Measurements from ENCODE around the gene PIBF1.

The PIBF1 gene

DNA sequence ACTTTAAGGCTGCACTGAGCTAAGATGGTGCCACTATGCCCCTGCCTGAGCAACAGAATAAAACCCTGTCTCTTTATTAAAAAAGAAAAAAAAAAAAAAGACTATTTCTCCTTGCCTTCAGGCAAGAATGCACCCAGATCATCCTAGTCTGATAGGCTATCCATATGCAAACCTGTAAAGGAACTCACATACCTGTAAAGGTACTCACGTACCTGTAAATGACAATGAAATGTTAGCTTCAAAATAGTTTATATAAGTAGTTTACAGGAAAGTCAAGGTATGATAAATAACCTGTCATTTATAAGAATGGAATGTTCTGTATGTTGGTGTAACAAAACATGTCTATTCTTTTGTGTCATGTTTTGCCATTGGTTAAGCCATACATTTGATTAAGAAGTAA is 86.3 kb downstream of the PIBF1 start:
- TF ChIP-seq TAF1 (IDR thresholded peaks at IDR 0.05; ENCODE audit: borderline replicate concordance, insufficient read depth, low read length), result no peak
- TF ChIP-seq FOXP2 (optimal IDR thresholded peaks at IDR 0.05; ENCODE audit: borderline replicate concordance, extremely low read depth, extremely low read length, insufficient read depth), result no peak
- TF ChIP-seq, protein P1, sequence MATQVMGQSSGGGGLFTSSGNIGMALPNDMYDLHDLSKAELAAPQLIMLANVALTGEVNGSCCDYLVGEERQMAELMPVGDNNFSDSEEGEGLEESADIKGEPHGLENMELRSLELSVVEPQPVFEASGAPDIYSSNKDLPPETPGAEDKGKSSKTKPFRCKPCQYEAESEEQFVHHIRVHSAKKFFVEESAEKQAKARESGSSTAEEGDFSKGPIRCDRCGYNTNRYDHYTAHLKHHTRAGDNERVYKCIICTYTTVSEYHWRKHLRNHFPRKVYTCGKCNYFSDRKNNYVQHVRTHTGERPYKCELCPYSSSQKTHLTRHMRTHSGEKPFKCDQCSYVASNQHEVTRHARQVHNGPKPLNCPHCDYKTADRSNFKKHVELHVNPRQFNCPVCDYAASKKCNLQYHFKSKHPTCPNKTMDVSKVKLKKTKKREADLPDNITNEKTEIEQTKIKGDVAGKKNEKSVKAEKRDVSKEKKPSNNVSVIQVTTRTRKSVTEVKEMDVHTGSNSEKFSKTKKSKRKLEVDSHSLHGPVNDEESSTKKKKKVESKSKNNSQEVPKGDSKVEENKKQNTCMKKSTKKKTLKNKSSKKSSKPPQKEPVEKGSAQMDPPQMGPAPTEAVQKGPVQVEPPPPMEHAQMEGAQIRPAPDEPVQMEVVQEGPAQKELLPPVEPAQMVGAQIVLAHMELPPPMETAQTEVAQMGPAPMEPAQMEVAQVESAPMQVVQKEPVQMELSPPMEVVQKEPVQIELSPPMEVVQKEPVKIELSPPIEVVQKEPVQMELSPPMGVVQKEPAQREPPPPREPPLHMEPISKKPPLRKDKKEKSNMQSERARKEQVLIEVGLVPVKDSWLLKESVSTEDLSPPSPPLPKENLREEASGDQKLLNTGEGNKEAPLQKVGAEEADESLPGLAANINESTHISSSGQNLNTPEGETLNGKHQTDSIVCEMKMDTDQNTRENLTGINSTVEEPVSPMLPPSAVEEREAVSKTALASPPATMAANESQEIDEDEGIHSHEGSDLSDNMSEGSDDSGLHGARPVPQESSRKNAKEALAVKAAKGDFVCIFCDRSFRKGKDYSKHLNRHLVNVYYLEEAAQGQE (IDR thresholded peaks at IDR 0.05; ENCODE audit: insufficient read depth in 1 of 2, low read depth in 2 of 2, low read length in 2 of 2), result no peak
- no peak for TF ChIP-seq SIN3A (IDR thresholded peaks at IDR 0.05; ENCODE audit: borderline replicate concordance, insufficient read depth, low read length)
- no peak for TF ChIP-seq POLR2AphosphoS5 (IDR thresholded peaks at IDR 0.05; ENCODE audit: low read depth, low read length)

DNA sequence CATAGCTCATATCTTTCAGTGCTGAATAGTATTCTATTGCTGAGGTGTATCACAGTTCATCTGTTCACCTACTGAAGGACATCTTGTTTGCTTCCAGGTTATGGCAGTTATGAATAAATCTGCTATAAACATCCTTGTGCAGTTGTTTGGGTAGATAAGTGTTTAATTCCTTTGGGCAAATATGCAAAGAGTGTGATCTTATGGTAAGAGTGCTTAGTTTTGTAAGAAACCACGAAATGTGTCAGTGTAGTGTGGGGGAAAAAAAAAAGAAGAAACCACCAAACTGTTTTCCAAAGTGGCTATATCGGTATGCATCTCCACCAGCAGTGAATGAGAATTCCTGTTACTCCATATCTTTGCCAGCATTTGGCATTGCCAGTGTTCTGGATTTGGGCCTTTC is 93.3 kb downstream of the PIBF1 start:
- TF ChIP-seq POLR2AphosphoS5 (IDR thresholded peaks at IDR 0.05; ENCODE audit: low read depth, low read length), result no peak

DNA sequence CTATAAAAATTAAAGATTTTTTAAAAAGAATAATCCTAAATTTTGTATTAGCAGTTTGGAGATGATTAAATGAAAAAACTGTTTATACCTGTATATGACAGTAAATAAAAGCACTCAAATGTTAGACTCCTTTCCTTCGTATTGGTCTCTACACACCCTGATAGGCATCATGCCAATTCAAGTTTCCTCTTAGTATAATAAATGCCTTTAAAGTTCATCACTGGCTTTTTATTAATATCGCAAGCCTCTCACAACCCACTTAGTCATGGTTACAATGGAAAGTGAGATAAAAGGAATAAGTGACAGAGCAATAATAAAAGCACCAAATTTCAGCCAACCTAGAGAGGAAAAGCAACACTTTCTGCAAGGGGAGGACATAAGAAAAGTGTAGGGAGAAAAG is 102.2 kb downstream of the PIBF1 start:
- TF ChIP-seq POLR2AphosphoS5 (IDR thresholded peaks at IDR 0.05; ENCODE audit: low read depth, low read length), result no peak
- TF ChIP-seq TAF1 (IDR thresholded peaks at IDR 0.05; ENCODE audit: borderline replicate concordance, insufficient read depth, low read length), result no peak
- TF ChIP-seq SIN3A (IDR thresholded peaks at IDR 0.05; ENCODE audit: borderline replicate concordance, insufficient read depth, low read length), result no peak
- TF ChIP-seq, protein P1 (IDR thresholded peaks at IDR 0.05; ENCODE audit: insufficient read depth in 1 of 2, low read depth in 2 of 2, low read length in 2 of 2), result no peak
- TF ChIP-seq FOXP2 (optimal IDR thresholded peaks at IDR 0.05; ENCODE audit: borderline replicate concordance, extremely low read depth, extremely low read length, insufficient read depth), result no peak

DNA sequence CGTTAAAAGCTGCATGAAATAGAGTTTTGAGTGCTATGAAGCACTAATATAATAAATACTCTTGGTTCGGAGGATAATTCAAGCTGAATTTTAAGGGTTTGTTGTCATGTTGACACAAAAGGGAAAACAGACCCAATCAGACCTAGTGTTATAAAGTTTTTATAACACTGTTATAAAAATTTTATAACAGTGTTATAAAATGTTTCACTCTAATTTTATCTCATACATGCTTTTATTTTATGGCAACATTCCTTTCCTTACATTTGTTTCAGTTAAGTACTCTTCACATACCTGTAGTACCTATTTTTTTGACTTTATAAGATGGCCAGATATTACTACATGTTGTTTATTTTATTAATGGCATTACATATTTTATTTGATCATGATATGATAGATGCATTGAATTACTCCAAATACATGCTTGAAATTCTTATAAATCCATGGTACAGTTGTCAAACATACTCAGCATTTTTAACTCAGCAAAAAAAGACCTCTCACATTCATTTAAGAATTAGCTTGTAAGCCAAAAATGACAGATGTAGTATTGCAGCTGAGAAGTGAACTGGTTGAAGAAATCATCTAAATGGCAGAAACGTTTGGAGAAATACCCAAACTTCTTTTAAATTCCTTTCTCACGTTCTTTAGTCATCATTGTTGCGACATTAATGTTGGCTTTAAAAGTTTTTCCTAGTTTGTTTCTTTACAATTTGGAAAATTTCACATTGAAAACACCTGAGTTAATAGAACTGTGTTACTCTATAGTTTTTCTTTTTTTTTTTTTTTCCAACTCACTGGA is 104.5 kb downstream of the PIBF1 start:
- TF ChIP-seq FOXP2 (optimal IDR thresholded peaks at IDR 0.05; ENCODE audit: borderline replicate concordance, extremely low read depth, extremely low read length, insufficient read depth), result no peak
- TF ChIP-seq, protein P1 (IDR thresholded peaks at IDR 0.05; ENCODE audit: insufficient read depth in 1 of 2, low read depth in 2 of 2, low read length in 2 of 2), result no peak
- no peak for TF ChIP-seq POLR2AphosphoS5 (IDR thresholded peaks at IDR 0.05; ENCODE audit: low read depth, low read length)
- no peak for TF ChIP-seq TAF1 (IDR thresholded peaks at IDR 0.05; ENCODE audit: borderline replicate concordance, insufficient read depth, low read length)
- TF ChIP-seq SIN3A (IDR thresholded peaks at IDR 0.05; ENCODE audit: borderline replicate concordance, insufficient read depth, low read length), result no peak

DNA sequence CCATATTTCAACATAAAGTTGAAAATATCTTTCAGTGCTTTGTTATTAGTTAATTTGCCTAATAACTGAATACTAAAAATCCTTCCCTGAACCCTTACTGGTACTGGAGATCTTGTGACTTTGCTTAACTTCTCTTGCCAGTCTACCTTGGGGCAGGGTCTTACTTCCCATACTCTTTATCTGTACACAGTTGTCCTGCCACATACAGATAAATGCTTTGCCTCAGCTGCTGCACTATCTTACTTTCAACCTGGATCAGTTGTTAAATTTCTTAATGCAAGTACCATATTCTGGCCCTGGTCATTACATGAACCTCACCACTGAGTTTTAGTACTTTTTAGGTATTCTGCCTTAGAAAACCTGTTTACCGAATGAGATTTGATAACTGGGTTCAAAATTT is 107.6 kb downstream of the PIBF1 start:
- TF ChIP-seq FOXP2 (optimal IDR thresholded peaks at IDR 0.05; ENCODE audit: borderline replicate concordance, extremely low read depth, extremely low read length, insufficient read depth), result no peak
- TF ChIP-seq, protein P1 (IDR thresholded peaks at IDR 0.05; ENCODE audit: insufficient read depth in 1 of 2, low read depth in 2 of 2, low read length in 2 of 2), result no peak
- no peak for TF ChIP-seq TAF1 (IDR thresholded peaks at IDR 0.05; ENCODE audit: borderline replicate concordance, insufficient read depth, low read length)
- no peak for TF ChIP-seq POLR2AphosphoS5 (IDR thresholded peaks at IDR 0.05; ENCODE audit: low read depth, low read length)
- no peak for TF ChIP-seq SIN3A (IDR thresholded peaks at IDR 0.05; ENCODE audit: borderline replicate concordance, insufficient read depth, low read length)

All from PFSK-1 (cell line).